Right lobe of liver (tissue), 4 donors: Measurements from ENCODE around the gene PDXDC1.
"Not testable (repeated sequence)": the region's sequence is repeated elsewhere in the genome, so short reads cannot be mapped to it uniquely, and the experiment has no call there.

Experiments used
- POLR2A ChIP-seq: fragments of 450-650 bp; IDR thresholded peaks from one replicate; pipeline ENCODE4 v1.6.1; 2017; ENCODE audit warnings: antibody characterized with exemption, mild to moderate bottlenecking
- TF ChIP-seq, protein P1 (sequence below), 4 donors: fragments of 200-600 bp in 3 of 4; fragments of 450-650 bp in 1 of 4; IDR thresholded peaks; one replicate each; pipeline versions ENCODE4 v1.5.1 to v1.8.0; 2016 to 2022; ENCODE audit warnings: antibody characterized with exemption in 4 of 4, mild to moderate bottlenecking in 2 of 4
- donor health status: DM: no; HTN: no; CAD: no.
- donor health status: DM: no; HTN: no; CAD: no.
- donor health status: DM: no; HTN: yes; CAD: no.

DNA sequence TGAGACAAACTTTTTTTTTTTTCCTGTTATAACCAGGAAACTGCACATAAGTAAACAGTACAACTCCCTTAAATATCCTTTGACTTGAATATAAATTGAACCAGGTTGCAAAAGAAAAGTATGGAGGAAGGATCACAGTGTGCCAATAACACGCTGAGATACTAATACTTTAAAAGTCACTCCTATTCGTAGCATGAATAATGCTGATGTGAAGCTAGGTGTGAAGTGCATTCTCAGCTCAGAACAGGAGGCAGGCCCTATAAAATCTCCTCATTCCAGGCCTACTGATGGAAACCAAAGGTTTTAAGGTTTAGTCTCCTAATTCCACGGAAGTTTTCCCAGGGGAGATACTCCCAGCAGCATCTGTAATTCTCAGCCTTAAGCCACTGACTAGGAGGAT, 25.0 kb downstream of the PDXDC1 start:
- TF ChIP-seq POLR2A = not testable (repeated sequence)
- TF ChIP-seq, protein P1, sequence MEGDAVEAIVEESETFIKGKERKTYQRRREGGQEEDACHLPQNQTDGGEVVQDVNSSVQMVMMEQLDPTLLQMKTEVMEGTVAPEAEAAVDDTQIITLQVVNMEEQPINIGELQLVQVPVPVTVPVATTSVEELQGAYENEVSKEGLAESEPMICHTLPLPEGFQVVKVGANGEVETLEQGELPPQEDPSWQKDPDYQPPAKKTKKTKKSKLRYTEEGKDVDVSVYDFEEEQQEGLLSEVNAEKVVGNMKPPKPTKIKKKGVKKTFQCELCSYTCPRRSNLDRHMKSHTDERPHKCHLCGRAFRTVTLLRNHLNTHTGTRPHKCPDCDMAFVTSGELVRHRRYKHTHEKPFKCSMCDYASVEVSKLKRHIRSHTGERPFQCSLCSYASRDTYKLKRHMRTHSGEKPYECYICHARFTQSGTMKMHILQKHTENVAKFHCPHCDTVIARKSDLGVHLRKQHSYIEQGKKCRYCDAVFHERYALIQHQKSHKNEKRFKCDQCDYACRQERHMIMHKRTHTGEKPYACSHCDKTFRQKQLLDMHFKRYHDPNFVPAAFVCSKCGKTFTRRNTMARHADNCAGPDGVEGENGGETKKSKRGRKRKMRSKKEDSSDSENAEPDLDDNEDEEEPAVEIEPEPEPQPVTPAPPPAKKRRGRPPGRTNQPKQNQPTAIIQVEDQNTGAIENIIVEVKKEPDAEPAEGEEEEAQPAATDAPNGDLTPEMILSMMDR (IDR thresholded peaks at IDR 0.05) = not testable (repeated sequence)
